ENCODE data around the gene RERGL.
"Not testable (repeated sequence)": the region's sequence is repeated elsewhere in the genome, so short reads cannot be mapped to it uniquely, and the experiment has no call there.

RERGL gene

GRCh38 chr12:18090093-18090492 lies at the start of gene RERGL:
TSS of gene RERGL (minus strand) at chr12:18090193. CDS start at chr12:18090140, 53 bp downstream.
- in situ Hi-C loops (cut with HindIII; ENCODE audit: low sequenced_read_pairs): no loop called here

- in situ Hi-C loops (cut with HindIII; ENCODE audit: low sequenced_read_pairs): no loop called here
Observed at GRCh38 chr12:18139254-18139653, 49.3 kb upstream of the RERGL start.

- in situ Hi-C loops (cut with HindIII; ENCODE audit: low sequenced_read_pairs): no loop called here
Observed at GRCh38 chr12:18135509-18135908, 45.5 kb upstream of the RERGL start.

GRCh38 chr12:18135086-18135485 lies 45.1 kb upstream of the RERGL start:
- in situ Hi-C loops (cut with HindIII; ENCODE audit: low sequenced_read_pairs): no loop called here

GRCh38 chr12:18130851-18131250 lies 40.9 kb upstream of the RERGL start:
- in situ Hi-C loops (cut with HindIII; ENCODE audit: low sequenced_read_pairs): no loop called here

GRCh38 chr12:18123707-18124106 lies 33.7 kb upstream of the RERGL start:
- in situ Hi-C loops (cut with HindIII; ENCODE audit: low sequenced_read_pairs): no loop called here

GRCh38 chr12:18120899-18121298 lies 30.9 kb upstream of the RERGL start:
- in situ Hi-C loops (cut with HindIII; ENCODE audit: low sequenced_read_pairs): no loop called here

GRCh38 chr12:18108611-18109010 lies 18.6 kb upstream of the RERGL start:
- in situ Hi-C loops (cut with HindIII; ENCODE audit: low sequenced_read_pairs): no loop called here

GRCh38 chr12:18103624-18104023 lies 13.6 kb upstream of the RERGL start:
- in situ Hi-C loops (cut with HindIII; ENCODE audit: low sequenced_read_pairs): no loop called here

- in situ Hi-C loops (cut with HindIII; ENCODE audit: low sequenced_read_pairs): no loop called here
Observed at GRCh38 chr12:18101043-18101442, 11.1 kb upstream of the RERGL start.

GRCh38 chr12:18084080-18084479 lies 5.9 kb downstream of the RERGL start:
- in situ Hi-C loops (cut with HindIII; ENCODE audit: low sequenced_read_pairs): no loop called here

GRCh38 chr12:18079541-18080246 lies 10.3 kb downstream of the RERGL start:
- in situ Hi-C loops (cut with HindIII; ENCODE audit: low sequenced_read_pairs): no loop called here

- in situ Hi-C loops (cut with HindIII; ENCODE audit: low sequenced_read_pairs): no loop called here
Observed at GRCh38 chr12:18074001-18074400, 16.0 kb downstream of the RERGL start.

GRCh38 chr12:18072723-18073122 lies 17.3 kb downstream of the RERGL start:
- in situ Hi-C loops (cut with HindIII; ENCODE audit: low sequenced_read_pairs): no loop called here

GRCh38 chr12:18071336-18071735 lies 18.7 kb downstream of the RERGL start:
- in situ Hi-C loops (cut with HindIII; ENCODE audit: low sequenced_read_pairs): no loop called here

- in situ Hi-C loops (cut with HindIII; ENCODE audit: low sequenced_read_pairs): no loop called here
Observed at GRCh38 chr12:18068355-18068754, 21.6 kb downstream of the RERGL start.

- in situ Hi-C loops (cut with HindIII; ENCODE audit: low sequenced_read_pairs): no loop called here
Observed at GRCh38 chr12:18066666-18067065, 23.3 kb downstream of the RERGL start.

- in situ Hi-C loops (cut with HindIII; ENCODE audit: low sequenced_read_pairs): not testable (repeated sequence)
Observed at GRCh38 chr12:18062867-18063266, 27.1 kb downstream of the RERGL start.

GRCh38 chr12:18057051-18057450 lies 32.9 kb downstream of the RERGL start:
- in situ Hi-C loops (cut with HindIII; ENCODE audit: low sequenced_read_pairs): no loop called here

GRCh38 chr12:18054925-18055619 lies 34.9 kb downstream of the RERGL start:
- in situ Hi-C loops (cut with HindIII; ENCODE audit: low sequenced_read_pairs): no loop called here

- in situ Hi-C loops (cut with HindIII; ENCODE audit: low sequenced_read_pairs): no loop called here
Observed at GRCh38 chr12:18045446-18045992, 44.5 kb downstream of the RERGL start.

- in situ Hi-C loops (cut with HindIII; ENCODE audit: low sequenced_read_pairs): not testable (repeated sequence)
Observed at GRCh38 chr12:18040060-18040742, 49.8 kb downstream of the RERGL start.

All from endothelial cell of hepatic sinusoid (primary cell).